GM19240 (cell line): ENCODE measurements around the gene MYCBPAP.

Source experiments
- DNase-seq: peaks from one replicate; pipeline ENCODE4 v3.0.0; 2011; ENCODE audit warnings: low spot score; ENCODE audit not compliant: insufficient read length

Gene MYCBPAP, protein sequence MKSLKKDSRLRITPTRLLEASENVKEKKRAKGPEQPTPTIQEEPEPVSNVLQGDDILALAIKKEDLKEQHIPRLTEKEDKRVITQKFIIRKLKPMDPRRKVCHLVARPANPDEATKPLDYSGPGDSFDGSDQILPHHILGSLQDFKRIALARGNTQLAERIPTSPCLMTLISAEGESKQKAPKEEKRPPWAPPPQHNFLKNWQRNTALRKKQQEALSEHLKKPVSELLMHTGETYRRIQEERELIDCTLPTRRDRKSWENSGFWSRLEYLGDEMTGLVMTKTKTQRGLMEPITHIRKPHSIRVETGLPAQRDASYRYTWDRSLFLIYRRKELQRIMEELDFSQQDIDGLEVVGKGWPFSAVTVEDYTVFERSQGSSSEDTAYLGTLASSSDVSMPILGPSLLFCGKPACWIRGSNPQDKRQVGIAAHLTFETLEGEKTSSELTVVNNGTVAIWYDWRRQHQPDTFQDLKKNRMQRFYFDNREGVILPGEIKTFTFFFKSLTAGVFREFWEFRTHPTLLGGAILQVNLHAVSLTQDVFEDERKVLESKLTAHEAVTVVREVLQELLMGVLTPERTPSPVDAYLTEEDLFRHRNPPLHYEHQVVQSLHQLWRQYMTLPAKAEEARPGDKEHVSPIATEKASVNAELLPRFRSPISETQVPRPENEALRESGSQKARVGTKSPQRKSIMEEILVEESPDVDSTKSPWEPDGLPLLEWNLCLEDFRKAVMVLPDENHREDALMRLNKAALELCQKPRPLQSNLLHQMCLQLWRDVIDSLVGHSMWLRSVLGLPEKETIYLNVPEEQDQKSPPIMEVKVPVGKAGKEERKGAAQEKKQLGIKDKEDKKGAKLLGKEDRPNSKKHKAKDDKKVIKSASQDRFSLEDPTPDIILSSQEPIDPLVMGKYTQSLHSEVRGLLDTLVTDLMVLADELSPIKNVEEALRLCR

DNA sequence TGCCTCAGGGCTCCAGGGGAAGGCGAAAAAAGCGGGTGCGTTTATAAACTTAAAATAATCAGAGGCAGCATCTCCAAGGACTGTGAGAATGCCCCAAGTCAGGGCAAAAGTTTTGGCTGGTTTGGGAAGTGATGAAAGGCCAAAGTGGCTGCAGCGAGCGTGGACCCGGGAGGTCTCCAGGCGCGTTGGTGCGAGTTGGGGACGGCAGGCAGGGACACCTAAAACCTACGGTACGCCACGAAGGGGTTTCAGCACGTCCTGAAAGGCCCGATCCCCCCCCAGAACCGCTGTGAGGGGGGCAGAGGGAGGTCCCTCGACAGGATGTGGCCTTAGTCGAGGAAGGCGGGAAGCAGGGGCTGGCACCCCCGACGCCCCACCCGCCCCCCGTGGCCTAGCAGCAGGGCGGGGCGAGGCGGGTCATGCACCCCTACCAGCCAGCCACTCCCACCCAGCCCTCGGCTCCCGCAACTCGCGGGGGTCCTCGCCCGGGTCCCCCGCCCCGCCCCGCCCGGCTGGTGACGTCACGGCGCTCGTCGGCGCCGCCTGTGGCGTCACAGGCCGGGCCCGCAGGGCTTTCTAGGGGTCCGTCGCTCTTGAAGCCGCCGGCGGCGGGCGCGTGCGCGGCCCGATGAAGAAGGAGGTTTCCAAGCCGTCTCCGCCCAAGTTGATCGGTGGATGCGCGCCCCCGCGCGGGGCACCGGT is at the start of gene MYCBPAP:
MYCBPAP (plus strand) TSS at position 569 of the 702 bp plus-strand sequence. CDS start 236 bp downstream, outside the sequence.
- DNase-seq = peak; percentile 67

DNA sequence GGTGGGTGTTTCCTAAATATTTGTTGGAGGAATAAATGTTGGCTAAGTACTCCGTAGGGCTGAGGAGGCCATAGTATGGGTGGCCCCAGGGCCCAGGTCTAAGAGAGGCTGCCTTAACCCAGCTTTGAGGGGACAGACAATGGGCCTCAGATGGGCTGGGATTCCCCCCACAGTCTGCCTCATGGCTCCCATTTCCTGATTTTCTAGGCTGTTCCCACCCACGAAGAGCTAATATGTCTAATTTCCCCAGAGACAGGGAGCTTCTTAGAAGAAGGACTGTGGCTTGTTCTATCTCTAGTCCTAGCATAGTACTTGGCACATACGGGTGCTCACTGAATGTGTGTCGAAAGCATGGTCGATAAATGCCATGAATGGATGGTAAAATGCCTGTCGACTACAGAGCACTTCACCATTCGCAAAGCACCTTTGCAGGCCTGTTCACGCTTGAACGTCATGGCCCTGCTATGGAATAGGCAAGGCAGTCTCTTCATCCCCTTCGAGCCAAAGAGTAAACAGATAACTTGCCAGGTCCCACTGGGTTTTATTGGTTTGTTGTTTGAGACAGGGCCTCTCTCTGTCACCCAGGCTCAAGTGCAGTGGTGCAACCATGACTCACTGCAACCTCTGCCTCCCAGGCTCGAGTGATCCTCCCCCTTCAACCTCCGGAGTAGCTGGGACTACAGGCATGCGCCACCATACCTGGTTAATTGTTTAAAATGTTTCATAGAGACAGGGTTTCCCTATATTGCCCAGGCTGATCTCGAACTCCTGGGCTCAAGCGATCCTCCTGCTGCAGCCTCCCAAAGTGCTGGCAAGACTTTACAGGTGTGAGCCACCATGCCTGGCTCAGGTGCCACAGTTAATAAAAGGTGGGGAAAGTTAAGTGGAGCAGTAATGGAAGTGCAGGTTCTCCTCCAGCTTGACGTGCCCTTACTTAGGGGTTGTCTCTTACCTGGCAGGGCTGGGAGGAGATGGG is 49.2 kb upstream of the MYCBPAP start:
- DNase-seq = no peak

DNA sequence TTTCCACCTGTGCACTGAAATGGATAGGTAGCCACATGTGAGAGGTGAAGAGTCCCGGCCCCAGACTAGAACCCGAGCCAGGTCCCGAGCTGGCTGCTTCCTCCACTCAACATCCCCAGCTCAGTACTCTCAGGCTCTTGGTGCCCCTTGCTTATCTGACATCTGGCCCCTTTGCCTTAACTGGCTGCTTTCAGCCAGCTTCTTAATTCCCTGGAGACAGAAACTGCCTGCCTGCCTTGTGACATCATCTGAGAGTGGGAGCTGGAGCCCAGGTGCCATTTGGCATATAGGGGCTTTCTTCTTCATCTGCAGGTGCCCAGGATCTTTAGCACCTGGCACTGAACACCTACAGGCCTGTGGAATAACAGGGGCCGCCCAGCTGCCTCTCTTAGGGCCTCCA is 48.5 kb upstream of the MYCBPAP start:
- DNase-seq = no peak

DNA sequence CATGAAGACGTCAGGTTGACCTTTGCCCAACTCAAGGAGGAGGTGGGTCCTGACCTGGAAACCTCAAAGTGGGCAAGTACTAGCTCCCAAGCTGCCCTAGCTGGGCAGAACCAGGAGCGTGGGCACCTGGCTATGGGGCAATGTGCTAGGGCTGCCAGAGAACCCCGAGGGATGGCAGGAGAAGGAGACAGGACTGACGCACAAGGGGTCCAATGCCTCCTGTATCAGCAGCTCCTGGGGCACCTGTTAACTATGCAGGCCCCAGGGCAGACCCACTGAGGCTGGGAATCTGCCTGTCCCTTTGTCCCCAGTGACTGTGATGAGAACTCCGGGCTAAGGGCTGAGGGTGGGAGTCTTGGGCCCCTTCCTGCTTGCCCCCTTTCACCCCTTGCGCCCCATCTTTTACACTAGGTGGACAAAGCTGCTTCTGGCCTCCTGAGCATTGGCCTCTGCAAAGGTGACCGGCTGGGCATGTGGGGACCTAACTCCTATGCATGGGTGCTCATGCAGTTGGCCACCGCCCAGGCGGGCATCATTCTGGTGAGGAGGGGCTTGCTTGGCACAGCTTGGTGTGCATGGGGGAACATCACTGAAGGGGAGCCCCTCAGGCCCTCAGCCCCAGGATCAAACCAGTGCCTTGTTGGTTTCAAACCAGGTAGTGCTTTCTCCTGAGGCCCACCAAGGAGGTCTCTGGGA is 47.3 kb upstream of the MYCBPAP start:
- no peak for DNase-seq

DNA sequence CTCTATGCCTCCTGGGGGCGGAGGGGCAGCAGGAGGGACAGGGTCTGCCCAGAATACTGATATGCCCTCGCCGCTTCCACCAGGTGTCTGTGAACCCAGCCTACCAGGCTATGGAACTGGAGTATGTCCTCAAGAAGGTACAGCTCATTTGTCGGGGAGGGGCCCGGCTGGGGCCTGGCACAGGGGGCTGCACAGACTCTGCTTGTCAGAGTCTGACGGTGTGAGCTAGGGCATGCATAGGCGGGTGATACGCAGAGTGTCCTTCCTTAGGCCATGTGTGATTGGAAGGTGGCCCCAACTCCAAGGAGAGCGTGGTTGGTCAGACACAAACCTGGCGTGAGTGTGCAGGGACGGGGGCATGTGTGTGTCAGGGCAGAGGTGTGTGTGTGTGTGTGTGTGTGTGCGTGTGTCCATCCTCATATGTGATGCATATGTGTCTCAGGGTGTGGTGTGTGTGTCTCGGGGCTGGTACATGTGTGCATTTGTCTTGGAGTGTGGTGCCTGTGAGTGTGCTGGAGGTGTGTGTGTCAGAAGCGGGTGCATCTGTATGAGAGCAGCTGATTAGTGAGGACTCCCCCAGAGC is 46.6 kb upstream of the MYCBPAP start:
- DNase-seq = no peak

DNA sequence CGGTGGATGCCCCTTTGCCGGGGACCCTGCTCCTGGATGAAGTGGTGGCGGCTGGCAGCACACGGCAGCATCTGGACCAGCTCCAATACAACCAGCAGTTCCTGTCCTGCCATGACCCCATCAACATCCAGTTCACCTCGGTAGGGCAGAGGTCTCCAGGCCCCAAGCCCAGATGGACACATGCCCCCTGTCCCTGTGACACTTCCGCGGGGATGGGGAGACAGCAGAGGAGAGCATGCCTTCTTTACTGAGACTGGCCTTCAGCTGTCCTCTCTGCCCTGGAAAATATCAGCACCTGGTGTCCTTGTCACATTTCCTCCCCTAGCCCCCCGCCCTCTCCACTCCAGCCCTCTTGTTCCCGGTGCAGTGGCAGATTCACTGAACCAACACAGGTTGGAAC is 45.8 kb upstream of the MYCBPAP start:
- no peak for DNase-seq

DNA sequence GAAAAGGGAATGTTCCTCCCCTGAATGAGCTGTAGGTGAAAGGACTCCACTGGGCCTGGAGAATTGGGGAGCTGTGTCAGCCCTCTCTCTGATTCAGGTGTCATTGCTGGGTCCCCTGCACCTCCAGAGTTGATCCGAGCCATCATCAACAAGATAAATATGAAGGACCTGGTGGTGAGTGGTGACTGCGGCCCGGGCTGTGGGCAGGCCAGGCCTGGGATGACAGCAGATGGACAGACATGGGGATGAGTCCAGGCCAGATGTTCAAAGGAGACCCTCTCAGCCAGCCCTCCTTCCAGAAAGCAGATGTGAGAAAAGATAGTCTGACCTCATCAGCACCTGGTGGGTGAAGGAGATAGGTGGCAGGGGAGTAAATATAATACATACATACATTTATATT is 44.1 kb upstream of the MYCBPAP start:
- DNase-seq = no peak

DNA sequence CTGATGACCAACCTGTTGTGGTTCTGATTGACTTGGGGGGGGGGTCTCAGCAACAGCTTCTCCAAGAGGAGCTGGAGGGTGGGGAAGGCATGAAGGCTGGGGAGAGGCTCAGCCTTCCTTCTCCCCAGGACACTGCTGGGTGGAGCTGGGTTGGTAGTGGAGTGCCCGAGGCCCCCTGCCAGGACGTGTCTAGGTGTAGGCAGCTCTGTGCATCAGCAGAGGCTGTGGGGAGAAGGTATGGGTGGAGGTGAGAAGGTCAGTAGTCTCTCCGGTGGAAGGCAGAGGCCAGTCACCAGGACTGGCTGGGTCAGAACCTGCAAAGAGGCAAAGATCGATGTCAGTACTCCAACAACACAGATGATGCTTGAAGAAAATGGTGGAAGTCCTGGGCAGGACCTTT is 43.5 kb upstream of the MYCBPAP start:
- DNase-seq = no peak

DNA sequence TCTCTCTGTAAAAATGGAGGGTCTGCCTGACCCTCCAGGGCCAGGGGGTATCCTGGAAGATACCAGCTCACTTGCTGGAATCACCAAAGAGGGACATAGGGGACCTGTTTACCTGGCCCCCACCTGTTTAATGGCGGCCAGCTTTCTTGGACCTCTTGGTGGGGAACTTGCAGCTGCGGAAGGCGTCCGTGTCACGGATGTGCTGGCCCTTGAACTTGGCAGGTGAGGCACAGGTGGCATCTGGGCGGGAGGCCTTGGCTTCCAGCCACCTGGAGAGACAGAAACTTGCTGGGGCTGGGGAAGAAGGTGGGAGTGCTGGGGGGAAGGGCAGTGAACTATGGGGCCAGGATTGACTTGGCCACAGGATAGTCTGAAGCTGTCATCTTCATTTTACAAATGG is 43.1 kb upstream of the MYCBPAP start:
- DNase-seq = no peak

DNA sequence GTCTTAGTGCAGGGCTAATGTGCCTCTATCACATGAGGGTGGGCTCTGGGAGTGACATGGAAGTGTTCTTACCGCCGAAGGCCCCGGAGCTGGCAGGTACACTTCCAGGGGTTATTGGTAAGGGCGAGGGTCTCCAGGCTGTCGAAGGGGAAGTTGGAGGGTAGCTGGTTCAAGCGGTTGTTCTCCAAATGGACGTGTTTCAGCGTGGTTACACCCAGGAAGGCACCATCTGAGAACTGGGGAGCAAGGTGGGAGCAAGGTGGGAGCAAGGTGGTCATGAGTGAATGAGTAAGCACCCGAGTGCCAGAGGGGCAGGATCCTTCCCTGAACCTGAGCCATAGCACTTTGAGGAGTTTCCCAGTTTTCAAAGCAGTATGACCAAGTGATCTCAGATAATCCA is 42.6 kb upstream of the MYCBPAP start:
- DNase-seq = no peak

DNA sequence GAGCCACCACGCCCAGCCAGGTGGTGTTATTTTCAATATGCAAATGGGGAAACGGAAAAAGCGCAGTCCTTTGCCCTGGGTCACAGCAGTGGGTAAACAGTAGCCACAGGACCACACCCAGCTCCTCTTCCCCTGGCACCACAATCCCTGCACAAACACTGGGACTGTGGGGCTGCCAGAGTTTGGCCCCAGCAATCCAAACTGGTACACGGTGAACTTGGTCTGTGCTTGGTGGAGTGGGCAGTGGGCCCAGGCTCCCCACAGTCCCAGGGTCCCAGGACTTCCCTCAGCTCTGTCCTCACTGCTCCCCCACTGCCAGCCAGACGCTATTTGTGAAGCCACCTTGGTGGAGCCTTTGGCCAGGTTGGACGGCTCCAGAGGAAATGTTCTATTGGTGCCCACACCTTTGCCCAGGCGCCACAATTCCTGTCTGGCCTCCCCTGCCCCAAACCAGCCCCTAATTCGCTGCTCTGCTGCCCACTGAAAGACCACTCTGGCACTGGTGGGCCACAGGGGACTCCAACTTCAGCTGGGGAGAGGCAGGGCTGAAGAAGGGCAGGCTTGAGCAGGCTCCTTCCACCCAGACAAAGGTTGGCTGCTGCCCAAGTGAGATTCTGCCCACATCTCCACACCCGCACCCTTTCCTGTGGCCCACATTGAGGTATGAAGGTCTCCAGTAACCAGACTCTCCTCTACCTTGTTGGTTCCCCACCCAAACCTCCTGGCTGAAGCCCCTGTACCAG is 41.7 kb upstream of the MYCBPAP start:
- no peak for DNase-seq

DNA sequence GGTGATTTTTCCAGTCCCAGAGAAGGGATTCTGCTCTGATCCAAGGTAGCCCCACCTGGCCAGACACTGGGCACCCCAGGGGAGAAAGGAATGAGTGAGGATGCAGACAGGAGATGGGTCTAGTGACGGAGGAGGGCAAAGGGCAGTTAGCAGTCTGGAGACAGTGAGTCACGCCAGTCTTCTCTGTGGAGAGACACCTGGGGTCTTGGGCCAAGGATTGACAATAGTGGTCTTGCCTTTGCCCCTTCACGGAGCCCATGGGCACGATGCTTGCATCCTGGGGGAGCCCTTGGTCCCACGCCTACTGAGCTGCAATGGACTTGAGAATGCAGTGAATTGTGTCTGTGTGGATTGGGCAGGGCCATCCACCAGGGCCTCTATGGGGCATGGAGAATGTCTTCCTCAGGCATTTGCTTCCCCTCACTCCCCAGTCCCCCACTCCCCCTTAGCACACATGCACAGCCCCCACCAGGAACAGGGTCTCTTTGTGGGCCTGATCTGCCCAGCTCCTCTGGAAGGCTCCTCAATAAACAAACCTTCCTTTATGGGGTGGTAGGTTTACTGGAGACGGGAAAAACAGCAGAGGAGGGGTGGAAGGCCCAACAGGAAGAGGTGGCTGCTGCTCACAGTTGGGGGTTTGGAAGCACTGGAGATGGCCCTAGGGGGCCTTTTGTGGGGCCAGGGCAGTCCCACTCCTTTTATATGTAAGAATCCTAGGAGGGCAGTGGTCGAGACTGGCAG is 41.0 kb upstream of the MYCBPAP start:
- DNase-seq = no peak

DNA sequence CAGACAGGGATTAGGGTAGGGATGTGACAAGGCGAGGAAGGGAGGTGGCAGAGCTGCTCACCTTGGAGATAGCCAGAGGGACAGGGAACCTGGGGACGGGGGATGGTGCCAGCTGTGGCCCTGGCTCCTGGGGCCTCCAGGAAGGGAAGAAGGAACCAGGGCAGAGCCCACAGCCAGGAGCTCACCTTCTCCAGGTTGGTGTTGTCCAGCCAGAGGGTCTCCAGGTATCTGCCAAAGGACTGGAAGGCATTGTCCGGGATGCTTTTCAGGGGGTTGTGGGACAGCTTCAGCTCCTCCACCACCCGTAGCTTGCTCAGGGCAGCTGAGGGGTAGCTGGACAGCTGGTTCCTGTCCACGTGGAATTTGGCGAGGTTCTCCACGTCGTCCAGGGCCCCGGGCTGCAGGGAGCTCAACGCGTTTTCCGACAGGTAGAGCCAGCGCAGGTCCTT is 40.4 kb upstream of the MYCBPAP start:
- no peak for DNase-seq

DNA sequence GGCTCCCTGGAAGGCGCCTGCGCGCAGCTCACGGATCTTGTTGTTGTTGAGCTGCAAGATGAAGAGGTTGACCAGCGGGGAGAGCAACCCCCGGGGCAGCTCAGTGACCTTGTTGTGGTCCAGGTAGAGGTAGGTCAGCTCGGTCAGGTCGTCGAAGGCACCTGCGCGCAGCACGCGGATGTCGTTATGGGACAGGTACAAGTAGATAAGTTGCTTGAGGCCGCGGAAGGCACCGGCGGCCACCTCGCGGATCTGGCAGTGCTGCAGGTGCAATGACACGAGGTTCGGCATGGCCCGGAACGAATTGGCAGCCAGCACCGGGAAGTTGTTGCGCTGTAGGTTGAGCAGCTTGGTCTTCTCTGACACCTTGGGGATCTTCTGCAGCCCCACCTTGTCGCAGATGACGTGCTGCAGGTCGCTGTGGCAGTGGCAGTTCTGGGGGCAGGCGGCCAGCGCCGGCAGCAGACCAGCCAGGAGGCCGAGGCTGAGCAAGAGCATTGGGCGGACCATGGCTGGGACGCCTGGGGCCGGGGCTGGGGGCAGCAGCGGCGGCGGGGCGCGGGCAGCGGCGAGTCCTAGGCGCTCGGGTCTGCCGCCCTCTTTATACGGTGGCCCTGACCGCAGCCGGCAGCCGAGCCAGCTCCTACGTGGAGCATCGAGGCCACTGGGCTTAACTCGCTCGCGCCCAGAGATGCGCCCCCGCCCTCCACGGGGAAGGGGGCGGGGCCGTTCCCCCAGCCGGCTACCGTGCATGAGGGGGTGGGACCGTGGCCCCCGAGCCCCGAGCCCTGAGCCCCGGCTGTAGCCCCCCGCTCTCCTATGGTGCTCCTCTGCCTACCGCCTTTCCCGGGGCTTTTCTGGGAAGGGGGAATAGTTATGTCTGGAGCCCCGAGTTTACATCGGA is 39.7 kb upstream of the MYCBPAP start, which contains the start of gene CHAD:
CHAD (minus strand) TSS at position 577 of the 904 bp plus-strand sequence; CDS start at position 510, 67 bp downstream.
- no peak for DNase-seq

DNA sequence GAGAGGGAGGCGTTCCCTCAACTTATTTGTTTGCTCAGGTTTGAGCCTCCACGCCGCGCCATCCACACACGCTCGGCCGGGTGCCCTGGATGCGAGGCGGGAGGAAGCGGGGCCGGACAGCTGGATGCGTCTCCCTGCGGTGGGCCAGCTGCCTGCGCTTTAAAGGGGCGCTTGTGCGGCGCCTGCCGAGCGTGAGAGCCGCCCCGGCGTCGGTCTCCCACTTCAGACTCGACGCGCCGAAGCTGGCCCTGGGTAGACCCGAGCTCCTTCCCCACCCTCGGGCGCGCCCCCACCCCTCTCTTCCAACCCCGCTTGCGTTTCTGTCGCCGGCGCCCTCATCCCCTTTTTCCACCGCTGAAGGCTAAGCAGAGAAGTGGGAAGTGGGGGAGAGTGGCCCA is 39.0 kb upstream of the MYCBPAP start:
- no peak for DNase-seq

DNA sequence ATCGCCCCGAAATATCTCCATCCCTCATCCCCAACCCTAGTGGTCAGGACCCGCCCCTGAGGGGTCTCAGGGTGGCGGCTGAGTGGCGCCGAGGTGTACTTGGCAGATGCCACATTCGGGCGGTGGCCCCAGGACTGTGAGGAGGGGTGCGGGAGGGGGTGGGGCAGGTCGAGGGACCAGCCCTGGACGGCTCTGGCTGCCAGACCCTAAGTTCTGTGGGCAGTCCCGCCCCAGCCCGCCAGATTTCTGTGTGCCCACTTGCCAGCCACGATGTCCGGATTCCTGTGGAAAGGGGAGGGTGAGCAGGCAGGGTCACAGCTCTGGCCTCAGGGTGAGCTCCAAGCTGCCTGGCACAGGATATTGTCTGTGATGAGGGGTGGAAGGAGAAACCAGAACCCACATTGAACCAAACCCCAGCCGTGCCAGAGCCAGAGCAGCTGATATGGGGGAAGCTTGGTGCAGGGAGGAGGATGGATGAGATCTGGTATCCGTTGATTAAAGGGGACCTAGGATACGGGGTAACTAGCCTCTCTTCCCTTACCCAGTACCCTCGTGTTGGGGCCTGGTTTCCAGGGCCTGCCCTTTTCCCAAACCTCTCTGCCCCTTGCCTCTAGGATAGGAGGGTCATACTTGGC is 38.5 kb upstream of the MYCBPAP start:
- no peak for DNase-seq
